SK-N-SH (cell line): ENCODE data around the gene ZNF664. TPM values are rescaled to one million over a fixed set of nuclear protein-coding genes. Genes with fewer than 3 reads are reported as not detected.

Experiments used
- CTCF ChIA-PET: fragments of 300-600, 350-600 bp; formaldehyde crosslinking; extraction: SDS; loops from one replicate; lab custom pipeline; 2021; lab: Yijun Ruan, JAX
- POLR2A ChIA-PET: fragments of 350-600 bp; sonication (Branson Sonifier 250); formaldehyde crosslinking; extraction: SDS; loops from one replicate; lab custom pipeline; 2020; ENCODE audit warnings: antibody characterized with exemption, inconsistent platforms; lab: Yijun Ruan, JAX
- DNase-seq: peaks from one replicate; pipeline ENCODE4 v3.0.0; 2012
- H2AFZ ChIP-seq: fragments of 200-600 bp; sonication (generic); 2 replicates; pipeline ENCODE4 v1.8.1; 2016; ENCODE audit warnings: antibody characterized with exemption, mild to moderate bottlenecking, low read depth
- H3F3A ChIP-seq: fragments of 200-600 bp; sonication (generic); replicated peaks from 2 replicates; pipeline ENCODE3; 2016; ENCODE audit warnings: antibody characterized with exemption, mild to moderate bottlenecking; ENCODE audit not compliant: insufficient read depth
- H3K27ac ChIP-seq, 2 experiments: fragments of 200-500 bp in 1 of 2; fragments of 200-600 bp in 1 of 2; sonication (Bioruptor generic) in 1 of 2; sonication (generic), shearing (Covaris generic) in 1 of 2; 2 replicates each; pipeline versions ENCODE4 v1.5.1 to v1.6.1; 2014 to 2016; ENCODE audit warnings: low read depth in 2 of 2, inconsistent platforms in 1 of 2, low read length in 1 of 2, mild to moderate bottlenecking in 1 of 2, mixed read lengths in 1 of 2
- H3K27me3 ChIP-seq: fragments of 200-600 bp; sonication (generic), shearing (Covaris generic); 2 replicates; pipeline ENCODE4 v1.6.1; 2016; ENCODE audit warnings: mixed run types; ENCODE audit not compliant: insufficient read depth
- H3K36me3 ChIP-seq, 2 experiments: fragments of 200-500 bp in 1 of 2; fragments of 200-600 bp in 1 of 2; sonication (Bioruptor generic) in 1 of 2; sonication (generic) in 1 of 2; replicated peaks in 1 of 2; 2 replicates each; pipeline versions ENCODE3 to v1.5.1; 2014 to 2016; ENCODE audit warnings: low read length in 1 of 2, mild to moderate bottlenecking in 1 of 2; ENCODE audit not compliant: insufficient read depth in 2 of 2, control insufficient read depth in 1 of 2
- H3K4me1 ChIP-seq, 2 experiments: fragments of 200-500 bp in 1 of 2; fragments of 200-600 bp in 1 of 2; sonication (Bioruptor generic) in 1 of 2; sonication (generic), shearing (Covaris generic) in 1 of 2; 2 replicates each; pipeline versions ENCODE4 v1.5.1 to v1.6.1; 2014 to 2016; ENCODE audit warnings: low read depth in 1 of 2, low read length in 1 of 2, mixed run types in 1 of 2; ENCODE audit not compliant: insufficient read depth in 2 of 2, control insufficient read depth in 1 of 2
- H3K4me2 ChIP-seq: fragments of 200-600 bp; sonication (generic), shearing (Covaris generic); 2 replicates; pipeline ENCODE4 v1.6.1; 2017; ENCODE audit warnings: mixed run types
- H3K4me3 ChIP-seq, 2 experiments: fragments of 200-500 bp in 1 of 2; fragments of 200-600 bp in 1 of 2; sonication (Bioruptor generic) in 1 of 2; sonication (generic), shearing (Covaris generic) in 1 of 2; 2 replicates each; pipeline versions ENCODE4 v1.5.1 to v1.8.1; 2014 to 2016; ENCODE audit warnings: low read depth in 2 of 2, inconsistent platforms in 1 of 2, low read length in 1 of 2, mild to moderate bottlenecking in 1 of 2, mixed read lengths in 1 of 2, moderate library complexity in 1 of 2
- H3K79me2 ChIP-seq: fragments of 200-600 bp; sonication (generic); 2 replicates; pipeline ENCODE4 v1.8.1; 2017; ENCODE audit warnings: mild to moderate bottlenecking; ENCODE audit not compliant: insufficient read depth
- H3K9ac ChIP-seq: fragments of 200-600 bp; sonication (generic); 2 replicates; pipeline ENCODE4 v1.6.1; 2017; ENCODE audit warnings: mixed run types
- H3K9me2 ChIP-seq: fragments of 200-600 bp; sonication (generic); 2 replicates; pipeline ENCODE4 v1.6.1; 2017; ENCODE audit warnings: mixed run types
- H3K9me3 ChIP-seq: fragments of 200-600 bp; sonication (generic); 2 replicates; pipeline ENCODE4 v1.6.1; 2017; ENCODE audit warnings: mixed run types, mild to moderate bottlenecking, moderate library complexity
- H4K20me1 ChIP-seq: fragments of 200-600 bp; sonication (generic); 2 replicates; pipeline ENCODE4 v1.6.1; 2017; ENCODE audit warnings: mild to moderate bottlenecking, mixed run types; ENCODE audit not compliant: insufficient read depth
- EP300 ChIP-seq, 2 experiments: IDR thresholded peaks; 2 replicates each; pipeline versions ENCODE4 v1.4.0 to v1.6.1; 2012; ENCODE audit warnings: borderline replicate concordance in 1 of 2, low read depth in 1 of 2, low read length in 1 of 2
- EZH2phosphoT487 ChIP-seq: fragments of 200-600 bp; sonication (generic); IDR thresholded peaks from 2 replicates; pipeline ENCODE4 v1.6.1; 2017; ENCODE audit warnings: low read depth, mixed run types, mild to moderate bottlenecking, antibody characterized with exemption, moderate library complexity, borderline replicate concordance
- FOSL2 ChIP-seq: IDR thresholded peaks from 2 replicates; pipeline ENCODE4 v1.4.0; 2012; ENCODE audit warnings: low read depth, mild to moderate bottlenecking, moderate library complexity, borderline replicate concordance
- FOXJ3 ChIP-seq: sonication (generic); formaldehyde crosslinking; IDR thresholded peaks from 2 replicates; pipeline ENCODE4 v1.5.1; 2020; ENCODE audit warnings: mild to moderate bottlenecking, missing genetic modification reagents
- JUND ChIP-seq: IDR thresholded peaks from 2 replicates; pipeline ENCODE4 v1.4.0; 2012
- NFIC ChIP-seq: IDR thresholded peaks from 2 replicates; pipeline ENCODE4 v1.4.0; 2012; ENCODE audit warnings: borderline replicate concordance
- RAD21 ChIP-seq: IDR thresholded peaks from 2 replicates; pipeline ENCODE4 v1.6.1; 2012; ENCODE audit warnings: mild to moderate bottlenecking, low read length
- RCOR1 ChIP-seq: fragments of 150-350 bp; IDR thresholded peaks from 2 replicates; pipeline ENCODE4 v1.6.1; 2017; ENCODE audit warnings: antibody characterized with exemption, low read length
- SMC3 ChIP-seq: IDR thresholded peaks from 2 replicates; pipeline ENCODE4 v1.6.1; 2012; ENCODE audit warnings: low read depth, low read length, improper control_type of control experiment
- TAF1 ChIP-seq: IDR thresholded peaks from 2 replicates; pipeline ENCODE4 v1.6.1; 2012; ENCODE audit warnings: low read depth, mild to moderate bottlenecking, low read length, moderate library complexity, borderline replicate concordance
- TCF12 ChIP-seq: IDR thresholded peaks from 2 replicates; pipeline ENCODE4 v1.4.0; 2012
- TEAD4 ChIP-seq: IDR thresholded peaks from 2 replicates; pipeline ENCODE4 v1.4.0; 2012; ENCODE audit warnings: mild to moderate bottlenecking, borderline replicate concordance; ENCODE audit not compliant: insufficient read depth
- WGBS: methylation state at CpG from one replicate; pipeline ENCODE4 v1.1.6; 2017; ENCODE audit warnings: low lambda C conversion rate; 5-methylcytosine and 5-hydroxymethylcytosine counted together
- polyA plus RNA-seq, 3 experiments: library from polyadenylated mRNA; depleted of rRNA; stranded (reverse); fragments of >200 nt; gene quantifications; 2 replicates each; pipeline ENCODE4 v1.2.3, GENCODE V29; 2012
- TF ChIP-seq, protein P1 (sequence below): IDR thresholded peaks from 2 replicates; pipeline ENCODE4 v1.4.0; 2012; ENCODE audit warnings: low read depth, borderline replicate concordance
- TF ChIP-seq, protein P2 (sequence below): IDR thresholded peaks from 2 replicates; pipeline ENCODE4 v1.6.1; 2012; ENCODE audit warnings: mild to moderate bottlenecking, low read depth, low read length, moderate library complexity
- TF ChIP-seq, protein P3 (sequence below): IDR thresholded peaks from 2 replicates; pipeline ENCODE4; 2012
- TF ChIP-seq, protein P4 (sequence below): fragments of 200-600 bp; sonication (generic); IDR thresholded peaks from 2 replicates; pipeline ENCODE4 v1.6.1; 2017; ENCODE audit warnings: antibody characterized with exemption, mild to moderate bottlenecking, moderate library complexity
- TF ChIP-seq, protein P5 (sequence below): IDR thresholded peaks from 2 replicates; pipeline ENCODE4 v1.4.0; 2012; ENCODE audit warnings: low read depth

ZNF664 gene
- polyA plus RNA-seq, 1 of the 3 experiments (the other 2 are of a cell fraction) = 34.9 TPM

DNA sequence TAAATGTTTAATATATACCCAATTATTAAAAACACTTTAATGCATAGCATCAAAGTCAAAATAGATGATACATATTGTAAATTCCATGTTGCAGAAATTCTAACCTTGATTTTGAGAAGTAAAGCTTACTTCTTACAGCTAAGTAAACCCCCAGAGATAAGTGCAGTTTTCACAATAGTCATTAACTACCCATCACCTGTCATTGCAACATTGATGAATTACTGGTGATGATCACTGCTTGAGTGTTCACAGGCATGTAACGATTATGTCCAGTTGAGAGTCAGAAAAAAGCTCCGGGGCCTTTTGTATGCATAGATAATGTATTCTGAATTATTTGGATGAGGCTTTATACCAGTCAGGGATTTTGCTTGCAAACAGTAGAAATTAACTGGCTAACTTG, 67.7 kb downstream of the ZNF664 start:
- CTCF ChIA-PET = interaction anchor here (1.0 to 2.7 kb wide), 4 partner anchors 8 to 725 kb away, joined by 3 to 8 read pairs (median 5); no protein-coding TSS in a partner anchor
- POLR2A ChIA-PET = no interaction called here
- TF ChIP-seq RAD21 = no peak
- TF ChIP-seq SMC3 = no peak
- TF ChIP-seq, protein P1, sequence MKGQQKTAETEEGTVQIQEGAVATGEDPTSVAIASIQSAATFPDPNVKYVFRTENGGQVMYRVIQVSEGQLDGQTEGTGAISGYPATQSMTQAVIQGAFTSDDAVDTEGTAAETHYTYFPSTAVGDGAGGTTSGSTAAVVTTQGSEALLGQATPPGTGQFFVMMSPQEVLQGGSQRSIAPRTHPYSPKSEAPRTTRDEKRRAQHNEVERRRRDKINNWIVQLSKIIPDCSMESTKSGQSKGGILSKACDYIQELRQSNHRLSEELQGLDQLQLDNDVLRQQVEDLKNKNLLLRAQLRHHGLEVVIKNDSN = no peak
- no peak for TF ChIP-seq TAF1
- TF ChIP-seq, protein P2, sequence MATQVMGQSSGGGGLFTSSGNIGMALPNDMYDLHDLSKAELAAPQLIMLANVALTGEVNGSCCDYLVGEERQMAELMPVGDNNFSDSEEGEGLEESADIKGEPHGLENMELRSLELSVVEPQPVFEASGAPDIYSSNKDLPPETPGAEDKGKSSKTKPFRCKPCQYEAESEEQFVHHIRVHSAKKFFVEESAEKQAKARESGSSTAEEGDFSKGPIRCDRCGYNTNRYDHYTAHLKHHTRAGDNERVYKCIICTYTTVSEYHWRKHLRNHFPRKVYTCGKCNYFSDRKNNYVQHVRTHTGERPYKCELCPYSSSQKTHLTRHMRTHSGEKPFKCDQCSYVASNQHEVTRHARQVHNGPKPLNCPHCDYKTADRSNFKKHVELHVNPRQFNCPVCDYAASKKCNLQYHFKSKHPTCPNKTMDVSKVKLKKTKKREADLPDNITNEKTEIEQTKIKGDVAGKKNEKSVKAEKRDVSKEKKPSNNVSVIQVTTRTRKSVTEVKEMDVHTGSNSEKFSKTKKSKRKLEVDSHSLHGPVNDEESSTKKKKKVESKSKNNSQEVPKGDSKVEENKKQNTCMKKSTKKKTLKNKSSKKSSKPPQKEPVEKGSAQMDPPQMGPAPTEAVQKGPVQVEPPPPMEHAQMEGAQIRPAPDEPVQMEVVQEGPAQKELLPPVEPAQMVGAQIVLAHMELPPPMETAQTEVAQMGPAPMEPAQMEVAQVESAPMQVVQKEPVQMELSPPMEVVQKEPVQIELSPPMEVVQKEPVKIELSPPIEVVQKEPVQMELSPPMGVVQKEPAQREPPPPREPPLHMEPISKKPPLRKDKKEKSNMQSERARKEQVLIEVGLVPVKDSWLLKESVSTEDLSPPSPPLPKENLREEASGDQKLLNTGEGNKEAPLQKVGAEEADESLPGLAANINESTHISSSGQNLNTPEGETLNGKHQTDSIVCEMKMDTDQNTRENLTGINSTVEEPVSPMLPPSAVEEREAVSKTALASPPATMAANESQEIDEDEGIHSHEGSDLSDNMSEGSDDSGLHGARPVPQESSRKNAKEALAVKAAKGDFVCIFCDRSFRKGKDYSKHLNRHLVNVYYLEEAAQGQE = no peak
- TF ChIP-seq NFIC = no peak
- TF ChIP-seq, protein P3, sequence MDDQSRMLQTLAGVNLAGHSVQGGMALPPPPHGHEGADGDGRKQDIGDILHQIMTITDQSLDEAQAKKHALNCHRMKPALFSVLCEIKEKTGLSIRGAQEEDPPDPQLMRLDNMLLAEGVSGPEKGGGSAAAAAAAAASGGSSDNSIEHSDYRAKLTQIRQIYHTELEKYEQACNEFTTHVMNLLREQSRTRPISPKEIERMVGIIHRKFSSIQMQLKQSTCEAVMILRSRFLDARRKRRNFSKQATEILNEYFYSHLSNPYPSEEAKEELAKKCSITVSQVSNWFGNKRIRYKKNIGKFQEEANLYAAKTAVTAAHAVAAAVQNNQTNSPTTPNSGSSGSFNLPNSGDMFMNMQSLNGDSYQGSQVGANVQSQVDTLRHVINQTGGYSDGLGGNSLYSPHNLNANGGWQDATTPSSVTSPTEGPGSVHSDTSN = no peak
- no peak for TF ChIP-seq EZH2phosphoT487
- no peak for TF ChIP-seq FOSL2
- TF ChIP-seq JUND = no peak
- Histone ChIP-seq H3K9ac (no peak overlapping the region), H3F3A (peaks cover 3% of the 10 kb centered on the region), H3K27me3 (no peaks in the 10 kb centered on the region), H3K4me2 (no peak overlapping the region), H3K36me3 (no peaks in the 10 kb centered on the region), H3K4me3 (no peak overlapping the region), H3K27ac (no peak overlapping the region), H3K9me3 (no peaks in the 10 kb centered on the region), H3K79me2 (no peaks in the 10 kb centered on the region), H3K9me2 (no peaks in the 10 kb centered on the region), H4K20me1 (no peaks in the 10 kb centered on the region), H2AFZ (no peak overlapping the region), H3K4me1 (peaks cover 5 to 13% of the 10 kb centered on the region in 2 experiments; a peak in 1 of 4 replicates)
- no peak for DNase-seq
- 98% methylated on average over 2 of the region's 2 CpGs for WGBS

DNA sequence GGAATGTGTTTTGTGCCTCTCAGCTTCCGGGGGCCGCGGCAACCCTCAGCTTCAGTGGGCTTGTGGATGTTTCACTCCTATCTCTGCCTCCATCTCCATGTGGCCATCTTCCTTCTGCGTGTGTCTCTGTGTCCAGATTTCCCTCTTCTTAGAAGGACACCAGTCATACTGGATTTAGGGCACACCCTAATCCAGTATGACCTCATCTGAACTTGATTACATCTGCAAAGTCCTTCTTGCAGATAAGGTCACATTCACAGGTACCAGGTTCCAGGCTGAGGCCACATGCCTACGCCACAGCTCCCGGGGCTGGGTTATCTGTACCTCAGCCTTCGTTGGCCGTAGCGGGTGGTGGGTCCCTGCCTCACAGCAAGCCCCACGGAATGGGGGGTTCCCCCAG, 68.9 kb downstream of the ZNF664 start:
- ChIA-PET POLR2A (no interaction called here), CTCF (interaction anchor here (2.7 kb wide), 1 partner anchor 724 kb away, joined by 8 read pairs; no protein-coding TSS in a partner anchor)
- Histone ChIP-seq H3K27me3 (no peaks in the 10 kb centered on the region), H3K9me3 (0 out of 2 replicates have a peak, but pooled peaks cover 4% of the 10 kb centered on the region), H3K9me2 (no peaks in the 10 kb centered on the region), H3K4me3 (no peak overlapping the region), H3K4me1 (peaks cover 5 to 9% of the 10 kb centered on the region in 2 experiments; a peak in 1 of 4 replicates), H3K27ac (no peak overlapping the region), H3K9ac (no peak overlapping the region), H2AFZ (no peak overlapping the region), H4K20me1 (no peaks in the 10 kb centered on the region), H3K79me2 (no peaks in the 10 kb centered on the region), H3F3A (peaks cover 3% of the 10 kb centered on the region), H3K4me2 (no peak overlapping the region), H3K36me3 (no peaks in the 10 kb centered on the region)
- DNase-seq = no peak
- 78% methylated on average over 6 of the region's 10 CpGs for WGBS
- TF ChIP-seq, protein P1 = no peak
- TF ChIP-seq TCF12 (no peak), RCOR1 (no peak), TAF1 (no peak), SMC3 (no peak), FOXJ3 (CRISPR knock-in tag) (no peak), EP300 (IDR thresholded peaks at IDR 0.05; ENCODE audit: borderline replicate concordance in 1 of 2, low read depth in 1 of 2, low read length in 1 of 2) (no peak), TEAD4 (no peak)
- TF ChIP-seq, protein P4, sequence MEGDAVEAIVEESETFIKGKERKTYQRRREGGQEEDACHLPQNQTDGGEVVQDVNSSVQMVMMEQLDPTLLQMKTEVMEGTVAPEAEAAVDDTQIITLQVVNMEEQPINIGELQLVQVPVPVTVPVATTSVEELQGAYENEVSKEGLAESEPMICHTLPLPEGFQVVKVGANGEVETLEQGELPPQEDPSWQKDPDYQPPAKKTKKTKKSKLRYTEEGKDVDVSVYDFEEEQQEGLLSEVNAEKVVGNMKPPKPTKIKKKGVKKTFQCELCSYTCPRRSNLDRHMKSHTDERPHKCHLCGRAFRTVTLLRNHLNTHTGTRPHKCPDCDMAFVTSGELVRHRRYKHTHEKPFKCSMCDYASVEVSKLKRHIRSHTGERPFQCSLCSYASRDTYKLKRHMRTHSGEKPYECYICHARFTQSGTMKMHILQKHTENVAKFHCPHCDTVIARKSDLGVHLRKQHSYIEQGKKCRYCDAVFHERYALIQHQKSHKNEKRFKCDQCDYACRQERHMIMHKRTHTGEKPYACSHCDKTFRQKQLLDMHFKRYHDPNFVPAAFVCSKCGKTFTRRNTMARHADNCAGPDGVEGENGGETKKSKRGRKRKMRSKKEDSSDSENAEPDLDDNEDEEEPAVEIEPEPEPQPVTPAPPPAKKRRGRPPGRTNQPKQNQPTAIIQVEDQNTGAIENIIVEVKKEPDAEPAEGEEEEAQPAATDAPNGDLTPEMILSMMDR = no peak
- TF ChIP-seq, protein P5, sequence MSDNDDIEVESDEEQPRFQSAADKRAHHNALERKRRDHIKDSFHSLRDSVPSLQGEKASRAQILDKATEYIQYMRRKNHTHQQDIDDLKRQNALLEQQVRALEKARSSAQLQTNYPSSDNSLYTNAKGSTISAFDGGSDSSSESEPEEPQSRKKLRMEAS = no peak
- TF ChIP-seq, protein P3 = no peak
